A549 treated with Mapracorat at 1 μM for 4 hours (cell line): Measurements from ENCODE around the gene GLIPR1. TPM values are rescaled to one million over a fixed set of nuclear protein-coding genes. Genes with fewer than 3 reads are reported as not detected.

Experiments
- total RNA-seq: library from RNA; stranded (reverse); fragments of 200-300 nt; extraction: Qiagen RNA extraction; gene quantifications from 5 replicates; pipeline ENCODE4 v1.2.3, GENCODE V29; 2022

Gene GLIPR1
- 24.6 to 33.6 TPM (median 28.0 TPM) in 5 replicates for total RNA-seq

GRCh38 chr12:75480469-75480949 lies at the start of gene GLIPR1:
Gene GLIPR1 (plus strand): TSS chr12:75480755. CDS start chr12:75480881, 126 bp downstream.

GRCh38 chr12:75511116-75512048 lies 30.8 kb downstream of the GLIPR1 start, which contains the start of gene KRR1:
Gene KRR1 (minus strand): TSS chr12:75511609. CDS start chr12:75511597, 12 bp downstream.

Other genes starting within 250 kb of the GLIPR1 start
- 0.90 to 1.6 TPM (median 1.4 TPM) in 5 replicates for gene CAPS2, start 150.4 kb upstream of the GLIPR1 start, total RNA-seq
- not detected in 5 replicates for gene GLIPR1L1, start 146.1 kb upstream of the GLIPR1 start, total RNA-seq
- 0.09 to 0.33 TPM (median 0.24 TPM) in 5 replicates for gene GLIPR1L2, start 89.7 kb upstream of the GLIPR1 start, total RNA-seq
- 53.2 to 77.1 TPM (median 58.0 TPM) in 5 replicates for gene KRR1, start 30.9 kb downstream of the GLIPR1 start, total RNA-seq